K562 (cell line): Measurements from ENCODE around the gene TMIGD2. TPM values are rescaled to one million over a fixed set of nuclear protein-coding genes. Genes with fewer than 3 reads are reported as not detected.
A peak's percentile ranks its signal among the peaks of the same experiment; 100 is the strongest.

Experiments
- ATAC-seq: fragments of 200-7000 bp; cut with Tn5 transposase; 3 replicates; pipeline ENCODE4 v1.9.1; 2020; ENCODE audit warnings: moderate library complexity
- BruUV-seq: library from RNA; stranded (reverse); fragments of 400-500 nt; replicated peaks from 2 replicates; lab custom pipeline; 2021; lab: Mats Ljungman, UMichigan
- CTCF ChIA-PET: fragments of 300-600 bp; formaldehyde crosslinking; extraction: SDS; loops from one replicate; lab custom pipeline; 2021; ENCODE audit warnings: low intra/inter-chr PET ratio; lab: Yijun Ruan, JAX
- POLR2A ChIA-PET: fragments of 300-600, 350-650 bp; sonication (Branson Sonifier 250); formaldehyde crosslinking; extraction: SDS; loops from one replicate; lab custom pipeline; 2021; ENCODE audit warnings: antibody characterized with exemption, inconsistent platforms; lab: Yijun Ruan, JAX
- DNase-seq, 4 experiments: peaks; one replicate each; pipeline versions ENCODE4 v3.0.0 to v3.0.0-alpha.2; 2011 to 2018; ENCODE audit warnings: low spot score in 3 of 4, mixed read lengths in 3 of 4; ENCODE audit errors: extremely low read depth in 1 of 4
- FAIRE-seq: peaks from 2 replicates; lab custom pipeline; 2011; peaks lifted over from hg19 to GRCh38; lab: Jason Lieb, UNC
- H2AFZ ChIP-seq: 2 replicates; pipeline ENCODE4 v1.6.0; 2011; ENCODE audit warnings: low read depth, low read length, control low read depth, inconsistent platforms
- H3K27ac ChIP-seq: fragments of 200-600 bp; 3 replicates; pipeline ENCODE4 v1.8.0; 2011; ENCODE audit warnings: low read depth, mild to moderate bottlenecking, control low read depth, inconsistent platforms, low read length, moderate library complexity, mixed read lengths; ENCODE audit errors: extremely low read depth
- H3K27me3 ChIP-seq, 2 experiments: fragments of 300-600 bp in 1 of 2; 2 replicates in 1 of 2; 3 replicates in 1 of 2; pipeline versions ENCODE4 v1.6.0 to v1.8.0; 2011; ENCODE audit warnings: inconsistent platforms in 2 of 2, low read length in 2 of 2, mild to moderate bottlenecking in 1 of 2, mixed read lengths in 1 of 2, moderate library complexity in 1 of 2; ENCODE audit not compliant: control insufficient read depth in 2 of 2, insufficient read depth in 2 of 2
- H3K36me3 ChIP-seq: fragments of 300-600 bp; 3 replicates; pipeline ENCODE4 v1.8.0; 2011; ENCODE audit warnings: mild to moderate bottlenecking, low read length, inconsistent platforms; ENCODE audit not compliant: control insufficient read depth, insufficient read depth
- H3K4me1 ChIP-seq, 2 experiments: fragments of 200-600 bp in 1 of 2; replicated peaks in 1 of 2; 2 replicates in 1 of 2; 3 replicates in 1 of 2; pipeline versions ENCODE4 v1.5.1 to v1.8.0; 2011; ENCODE audit warnings: inconsistent platforms in 2 of 2, low read length in 2 of 2, mild to moderate bottlenecking in 1 of 2, mixed read lengths in 1 of 2, moderate library complexity in 1 of 2; ENCODE audit not compliant: control insufficient read depth in 2 of 2, insufficient read depth in 2 of 2
- H3K4me2 ChIP-seq: 2 replicates; pipeline ENCODE4 v1.6.1; 2011; ENCODE audit warnings: low read length, control low read depth, inconsistent platforms, mixed read lengths; ENCODE audit not compliant: insufficient read depth
- H3K4me3 ChIP-seq: fragments of 200-600 bp; sonication (generic), shearing (Covaris generic); 2 replicates; pipeline ENCODE4 v1.5.1; 2016; ENCODE audit warnings: control low read depth, inconsistent platforms
- H3K79me2 ChIP-seq: fragments of 200-600 bp; 3 replicates; pipeline ENCODE4 v1.8.0; 2011; ENCODE audit warnings: low read length, inconsistent platforms; ENCODE audit not compliant: control insufficient read depth, insufficient read depth
- H3K9ac ChIP-seq, 2 experiments: 2 replicates each; pipeline versions ENCODE4 v1.6.0 to v1.6.1; 2011; ENCODE audit warnings: low read depth in 2 of 2, low read length in 2 of 2, control low read depth in 1 of 2, inconsistent platforms in 1 of 2, mild to moderate bottlenecking in 1 of 2, mixed read lengths in 1 of 2; ENCODE audit not compliant: insufficient read depth in 1 of 2
- H3K9me1 ChIP-seq: one replicate; pipeline ENCODE4 v1.6.0; 2011; ENCODE audit warnings: inconsistent platforms, mild to moderate bottlenecking, low read length, moderate library complexity; ENCODE audit not compliant: control insufficient read depth, insufficient read depth
- H3K9me3 ChIP-seq: replicated peaks from 2 replicates; pipeline ENCODE4 v1.5.1; 2011; ENCODE audit warnings: low read depth, low read length, inconsistent platforms; ENCODE audit not compliant: control insufficient read depth, insufficient read depth
- H4K20me1 ChIP-seq: replicated peaks from 2 replicates; pipeline ENCODE4 v1.6.1; 2011; ENCODE audit warnings: low read length, inconsistent platforms, mixed read lengths; ENCODE audit not compliant: control insufficient read depth, insufficient read depth
- ADNP ChIP-seq: fragments of 200-800 bp; sonication (Bioruptor generic); IDR thresholded peaks from 2 replicates; pipeline ENCODE4 v1.6.1; 2016; ENCODE audit warnings: missing genetic modification characterization, missing compliant biosample characterization
- BCOR ChIP-seq: fragments of 450-650 bp; IDR thresholded peaks from 2 replicates; pipeline ENCODE4 v1.6.1; 2016
- BHLHE40 ChIP-seq: IDR thresholded peaks from 2 replicates; pipeline ENCODE4 v1.6.1; 2011; ENCODE audit warnings: low read length, improper control_type of control experiment
- BRD9 ChIP-seq: fragments of 450-650 bp; IDR thresholded peaks from 2 replicates; pipeline ENCODE4 v1.6.1; 2018; ENCODE audit warnings: low read depth; ENCODE audit not compliant: partially characterized antibody
- CHCHD3 ChIP-seq: fragments of 250-450 bp; sonication (Bioruptor Pico); IDR thresholded peaks from 2 replicates; pipeline ENCODE4 v2.1.2; 2022; ENCODE audit warnings: mild to moderate bottlenecking
- HDAC8 ChIP-seq: fragments of 450-650 bp; IDR thresholded peaks from 2 replicates; pipeline ENCODE4 v1.6.1; 2016; ENCODE audit warnings: mild to moderate bottlenecking, missing genetic modification characterization, moderate library complexity, missing compliant biosample characterization
- KDM1A ChIP-seq, 2 experiments: fragments of 450-650 bp; IDR thresholded peaks; 2 replicates each; pipeline ENCODE4 v1.6.1; 2016; ENCODE audit warnings: mild to moderate bottlenecking in 2 of 2
- MAFK ChIP-seq: IDR thresholded peaks from 2 replicates; pipeline ENCODE4 v1.6.1; 2011; ENCODE audit warnings: low read length, improper control_type of control experiment
- MCM3 ChIP-seq: fragments of 450-650 bp; IDR thresholded peaks from 2 replicates; pipeline ENCODE4 v1.6.1; 2016
- RBM25 ChIP-seq: fragments of 200-400 bp; formaldehyde crosslinking; IDR thresholded peaks from 2 replicates; pipeline ENCODE4 v1.6.1; 2018; ENCODE audit warnings: low read length, low read depth, moderate library complexity; ENCODE audit not compliant: severe bottlenecking
- RCOR1 ChIP-seq, 2 experiments: IDR thresholded peaks; 2 replicates each; pipeline ENCODE4 v1.6.1; 2012; ENCODE audit warnings: low read depth in 2 of 2, low read length in 2 of 2, borderline replicate concordance in 1 of 2, improper control_type of control experiment in 1 of 2
- SMAD3 ChIP-seq: fragments of 450-650 bp; formaldehyde crosslinking; conservative IDR thresholded peaks from 2 replicates; pipeline ENCODE4 v1.4.0; 2020; ENCODE audit warnings: mild to moderate bottlenecking
- SMARCE1 ChIP-seq: fragments of 450-650 bp; IDR thresholded peaks from 2 replicates; pipeline ENCODE4 v1.7.1; 2016; ENCODE audit warnings: mild to moderate bottlenecking
- SP1 ChIP-seq: sonication (generic); formaldehyde crosslinking; IDR thresholded peaks from 2 replicates; pipeline ENCODE4 v1.8.1; 2022; ENCODE audit warnings: mild to moderate bottlenecking, missing genetic modification reagents
- ZFP36 ChIP-seq: fragments of 150-350 bp; IDR thresholded peaks from 2 replicates; pipeline ENCODE4 v1.6.1; 2018; ENCODE audit warnings: low read length, low read depth; ENCODE audit not compliant: partially characterized antibody
- ZNF586 ChIP-seq: fragments of 450-650 bp; formaldehyde crosslinking; conservative IDR thresholded peaks from 2 replicates; pipeline ENCODE4 v1.4.0; 2020; ENCODE audit warnings: mild to moderate bottlenecking, moderate library complexity
- WGBS: fragments of 100-300 bp; shearing (Covaris generic); methylation state at CpG from one replicate; pipeline ENCODE4 v1.1.6; 2016; ENCODE audit warnings: low coverage, mixed read lengths; ENCODE audit not compliant: insufficient coverage; ENCODE audit errors: missing lambda C conversion rate; 5-methylcytosine and 5-hydroxymethylcytosine counted together
- in situ Hi-C: fragments of 300-500 bp; cut with MboI; formaldehyde crosslinking; loops from 4 replicates; pipeline ENCODE4 v1.15.0; 2018; ENCODE audit warnings: inconsistent platforms, mixed read lengths
- intact Hi-C: fragments of 100-400 bp; cut with micrococcal nuclease; formaldehyde crosslinking; loops from 2 replicates; pipeline ENCODE4 v1.14.2; 2022
- polyA plus RNA-seq, 8 experiments: library from polyadenylated mRNA; depleted of rRNA in 4 of 8; stranded (reverse) in 5 of 8; unstranded in 3 of 8; fragments of >200 nt; fragmentation: Nextera tagmentation in 2 of 8; fragmentation: Illumina TruSeq in 1 of 8; extraction: Ambion mirVana in 2 of 8; extraction: Trizol in 1 of 8; gene quantifications; 2 replicates each; pipeline versions ENCODE4 v1.2.1 to v1.2.3, GENCODE V29; 2011 to 2014; ENCODE audit warnings: inconsistent platforms in 1 of 8, missing spikeins in 1 of 8
- total RNA-seq, 7 experiments: library from RNA; depleted of rRNA in 6 of 7; stranded (reverse); fragments of >200 nt in 6 of 7; fragmentation: Illumina TruSeq in 2 of 7; extraction: Trizol in 2 of 7; gene quantifications; 2 replicates each; pipeline versions ENCODE4 v1.2.1 to v1.2.3, GENCODE V29; 2011 to 2021; ENCODE audit warnings: low replicate concordance in 1 of 7
- TF ChIP-seq, protein P1 (sequence below): fragments of 450-650 bp; IDR thresholded peaks from 2 replicates; pipeline ENCODE4 v1.6.1; 2014; ENCODE audit warnings: low read depth, mild to moderate bottlenecking, moderate library complexity, borderline replicate concordance

The TMIGD2 gene
- total and polyA plus RNA-seq, 9 of the 15 experiments (the other 6 are each of a cell fraction or from before 2014, with no cell fraction given), result not detected

DNA sequence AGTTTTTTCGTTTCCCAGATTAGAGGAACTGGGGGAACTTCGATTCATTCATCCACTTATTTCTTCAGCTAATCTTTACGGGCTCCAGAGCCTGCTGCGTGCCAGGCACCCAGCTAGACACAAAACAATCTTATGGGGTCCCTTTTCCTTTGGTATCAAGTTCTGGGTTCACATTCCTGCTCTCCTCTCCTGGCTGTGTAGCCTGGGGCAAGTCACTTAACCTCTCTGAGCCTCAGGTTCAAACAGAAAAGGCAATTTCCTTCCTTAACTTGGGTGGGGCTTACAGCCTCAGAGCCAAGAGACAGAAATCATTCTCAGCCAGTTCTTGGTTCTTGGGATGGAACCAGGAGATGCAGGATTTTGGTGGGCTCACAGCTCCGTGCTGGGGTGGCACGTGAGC lies 17.2 kb downstream of the TMIGD2 start:
- FAIRE-seq, result no peak
- H2AFZ ChIP-seq, result peak overlapping the region; percentile 57

More for the DNA sequence above, 17.2 kb downstream of the TMIGD2 start:
- Histone ChIP-seq H3K4me1 (peaks cover 11 to 16% of the 10 kb centered on the region in 2 experiments; a peak in 4 of 5 replicates), H3K4me2 (peak overlapping the region; percentile 51; the same call in 1 of the 2 replicates), H3K27me3 (peaks cover 16% of the 10 kb centered on the region in 2 experiments; a peak in 3 of 5 replicates), H3K27ac (no peak overlapping the region), H4K20me1 (0 out of 2 replicates have a peak, but pooled peaks cover 5% of the 10 kb centered on the region), H3K36me3 (no peaks in the 10 kb centered on the region), H3K4me3 (peak overlapping the region; percentile 12; the same call in 1 of the 2 replicates), H3K79me2 (no peaks in the 10 kb centered on the region), H3K9ac (peak overlapping the region in 1 of 2 experiments; percentile 68; a peak in 2 of 4 replicates), H3K9me3 (no peaks in the 10 kb centered on the region), H3K9me1 (no peaks in the 10 kb centered on the region)
- intact Hi-C loops (no loop called here), in situ Hi-C loops (no loop called here)
- CTCF ChIA-PET, result no interaction called here
- TF ChIP-seq SP1 (no peak), ZNF586 (CRISPR knock-in tag) (no peak), BHLHE40 (0 out of 2 replicates have a peak, but pooled peaks have one; percentile 27), MAFK (no peak), SMARCE1 (no peak), CHCHD3 (CRISPR knock-in tag) (no peak), MCM3 (no peak), HDAC8 (tag) (no peak), BCOR (peak; percentile 88), SMAD3 (CRISPR knock-in tag) (no peak), ADNP (tag) (peak; percentile 49; the same call in 1 of the 2 replicates), RBM25 (peak; percentile 68), ZFP36 (peak; percentile 80), BRD9 (peak; percentile 32), KDM1A (IDR thresholded peaks at IDR 0.05) (peak; percentile 19 to 65; a peak in 1 of 4 replicates), RCOR1 (IDR thresholded peaks at IDR 0.05; ENCODE audit: borderline replicate concordance in 1 of 2, low read depth in 2 of 2, low read length in 2 of 2) (0 out of 4 replicates have a peak, but pooled peaks of 1 of the 2 experiments have one; percentile 30)
- TF ChIP-seq, protein P1, sequence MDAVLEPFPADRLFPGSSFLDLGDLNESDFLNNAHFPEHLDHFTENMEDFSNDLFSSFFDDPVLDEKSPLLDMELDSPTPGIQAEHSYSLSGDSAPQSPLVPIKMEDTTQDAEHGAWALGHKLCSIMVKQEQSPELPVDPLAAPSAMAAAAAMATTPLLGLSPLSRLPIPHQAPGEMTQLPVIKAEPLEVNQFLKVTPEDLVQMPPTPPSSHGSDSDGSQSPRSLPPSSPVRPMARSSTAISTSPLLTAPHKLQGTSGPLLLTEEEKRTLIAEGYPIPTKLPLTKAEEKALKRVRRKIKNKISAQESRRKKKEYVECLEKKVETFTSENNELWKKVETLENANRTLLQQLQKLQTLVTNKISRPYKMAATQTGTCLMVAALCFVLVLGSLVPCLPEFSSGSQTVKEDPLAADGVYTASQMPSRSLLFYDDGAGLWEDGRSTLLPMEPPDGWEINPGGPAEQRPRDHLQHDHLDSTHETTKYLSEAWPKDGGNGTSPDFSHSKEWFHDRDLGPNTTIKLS, result no peak
- 5% methylated on average over 6 of the region's 6 CpGs for WGBS
- POLR2A ChIA-PET, result interaction anchor here (0.6 to 0.9 kb wide), 3 partner anchors 29 to 378 kb away, joined by 3 to 4 read pairs (median 3); no protein-coding TSS in a partner anchor
- ATAC-seq, result no peak
- no TSS peak for BruUV-seq
- no peak for DNase-seq
